ENCODE measurements around the gene LSP1. TPM values are rescaled to one million over a fixed set of nuclear protein-coding genes. Genes with fewer than 3 reads are reported as not detected.

The LSP1 gene
- total and polyA plus RNA-seq, 12 donors: 4.0 to 1,341 (median 278) TPM

GRCh38 chr11:1832920-1833295 lies 20.0 kb upstream of the LSP1 start:
- peak overlapping the region in 2 of 4 donors; percentile 18 to 30 for H3K4me3 ChIP-seq
- peak overlapping the region in 1 of 5 donors; percentile 16 for H3K27ac ChIP-seq
- intact Hi-C loops (cut with DNase I): loop anchor here (2.0 to 5.0 kb wide), 5 partner anchors 81 to 181 kb away; partner anchors contain the start of gene IFITM10 (in 1 of the 2)
- WGBS, 4 donors: 39 to 49% (median 43%) methylated on average over 4 to 17 of the region's 17 CpGs
- peak in 3 of 7 donors; percentile 20 to 51 (median 34) for DNase-seq
- H3K36me3 ChIP-seq (replicated peaks in 1 of 2): no peaks in the 10 kb centered on the region
- H3K27me3 ChIP-seq: peaks cover 4% of the 10 kb centered on the region
- TF ChIP-seq POLR2A (IDR thresholded peaks at IDR 0.05) (no peak), CTCF (IDR thresholded peaks at IDR 0.05) (no peak)
- peaks cover 11% of the 10 kb centered on the region in 2 donors for H3K4me1 ChIP-seq (replicated peaks in 1 of 2)
- no peaks in the 10 kb centered on the region for H3K9me3 ChIP-seq (replicated peaks in 1 of 3)

- Histone ChIP-seq H3K9me3 (replicated peaks in 1 of 3) (no peaks in the 10 kb centered on the region), H3K27me3 (peaks cover 4% of the 10 kb centered on the region), H3K27ac (no peak overlapping the region), H3K4me3 (no peak overlapping the region), H3K36me3 (replicated peaks in 1 of 2) (no peaks in the 10 kb centered on the region), H3K4me1 (replicated peaks in 1 of 2) (peaks cover 14 to 15% of the 10 kb centered on the region in 2 donors)
- peak in 1 of 7 donors; percentile 23 for DNase-seq
- TF ChIP-seq POLR2A (IDR thresholded peaks at IDR 0.05): no peak
- TF ChIP-seq CTCF (IDR thresholded peaks at IDR 0.05): no peak
- intact Hi-C loops (cut with DNase I): loop anchor here (5.0 kb wide), 2 partner anchors 82 to 182 kb away; partner anchors contain the start of gene IFITM10 (in 1 of the 2)
- 86 to 96% (median 89%) methylated on average over 6 to 14 of the region's 14 CpGs for WGBS, 4 donors
Measured at GRCh38 chr11:1834062-1834610, 18.7 kb upstream of the LSP1 start.

- Histone ChIP-seq H3K4me3 (no peak within 1 kb of the TSS), H3K36me3 (replicated peaks in 1 of 2) (no peaks in the 10 kb centered on the region), H3K27ac (no peak within 1 kb of the TSS), H3K9me3 (replicated peaks in 1 of 3) (no peaks in the 10 kb centered on the region), H3K27me3 (peaks cover 4% of the 10 kb centered on the region), H3K4me1 (replicated peaks in 1 of 2) (peaks cover 14 to 15% of the 10 kb centered on the region in 2 donors)
- intact Hi-C loops (cut with DNase I): loop anchor here (5.0 kb wide), 5 partner anchors 83 to 317 kb away; partner anchors contain the start of gene IFITM10 (in 1 of the 2)
- TF ChIP-seq CTCF (IDR thresholded peaks at IDR 0.05) (no peak), POLR2A (IDR thresholded peaks at IDR 0.05) (no peak)
- 69 to 89% (median 88%) methylated on average over 8 to 26 of the region's 26 CpGs for WGBS, 4 donors
- peak in 5 of 7 donors; percentile 7 to 48 (median 21) for DNase-seq
Measured at GRCh38 chr11:1834779-1835670, 17.9 kb upstream of the LSP1 start, which contains the start of gene SYT8. TSS of gene SYT8 (plus strand) at chr11:1834990. CDS start at chr11:1835106, 116 bp downstream.

DNA sequence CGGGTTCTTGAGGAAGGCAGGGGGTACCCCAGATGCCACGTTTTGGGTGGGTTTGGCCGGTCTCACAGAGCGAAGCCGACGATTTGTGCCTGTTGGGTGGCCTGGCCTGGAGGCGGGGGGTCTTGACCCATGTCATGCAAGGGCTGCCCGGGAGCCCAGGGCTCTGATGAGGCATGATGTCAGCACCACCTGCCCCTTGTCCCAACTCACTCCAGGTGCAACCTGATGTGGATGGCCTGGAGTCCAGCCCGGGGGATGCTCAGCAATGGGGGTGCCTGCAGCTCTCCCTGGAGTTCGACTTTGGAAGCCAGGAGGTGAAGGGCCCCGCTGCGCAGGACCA lies 17.2 kb upstream of the LSP1 start:
- Histone ChIP-seq H3K4me1 (replicated peaks in 1 of 2) (peaks cover 14 to 15% of the 10 kb centered on the region in 2 donors), H3K27me3 (no peaks in the 10 kb centered on the region), H3K36me3 (replicated peaks in 1 of 2) (no peaks in the 10 kb centered on the region), H3K27ac (no peak overlapping the region), H3K4me3 (no peak overlapping the region), H3K9me3 (replicated peaks in 1 of 3) (no peaks in the 10 kb centered on the region)
- WGBS, 4 donors: 86 to 94% (median 88%) methylated on average over 5 to 12 of the region's 12 CpGs
- intact Hi-C loops (cut with DNase I): loop anchor here (2.0 to 5.0 kb wide), 4 partner anchors 87 to 317 kb away; no protein-coding TSS in a partner anchor
- TF ChIP-seq CTCF (IDR thresholded peaks at IDR 0.05) (no peak), POLR2A (IDR thresholded peaks at IDR 0.05) (no peak)
- DNase-seq: peak in 5 of 7 donors; percentile 7 to 46 (median 20)

Data from adrenal gland (tissue), 12 donors.